HPDE6-E6E7 (cell line): ENCODE results near the gene PVRIG.
A peak's percentile ranks its signal among the peaks of the same experiment; 100 is the strongest.
"Not testable (repeated sequence)": the region's sequence is repeated elsewhere in the genome, so short reads cannot be mapped to it uniquely, and the experiment has no call there.

Experiments used
- DNase-seq: peaks from one replicate; pipeline ENCODE4 v3.0.0; 2011; ENCODE audit warnings: missing footprints; ENCODE audit errors: extremely low spot score

Gene PVRIG

DNA sequence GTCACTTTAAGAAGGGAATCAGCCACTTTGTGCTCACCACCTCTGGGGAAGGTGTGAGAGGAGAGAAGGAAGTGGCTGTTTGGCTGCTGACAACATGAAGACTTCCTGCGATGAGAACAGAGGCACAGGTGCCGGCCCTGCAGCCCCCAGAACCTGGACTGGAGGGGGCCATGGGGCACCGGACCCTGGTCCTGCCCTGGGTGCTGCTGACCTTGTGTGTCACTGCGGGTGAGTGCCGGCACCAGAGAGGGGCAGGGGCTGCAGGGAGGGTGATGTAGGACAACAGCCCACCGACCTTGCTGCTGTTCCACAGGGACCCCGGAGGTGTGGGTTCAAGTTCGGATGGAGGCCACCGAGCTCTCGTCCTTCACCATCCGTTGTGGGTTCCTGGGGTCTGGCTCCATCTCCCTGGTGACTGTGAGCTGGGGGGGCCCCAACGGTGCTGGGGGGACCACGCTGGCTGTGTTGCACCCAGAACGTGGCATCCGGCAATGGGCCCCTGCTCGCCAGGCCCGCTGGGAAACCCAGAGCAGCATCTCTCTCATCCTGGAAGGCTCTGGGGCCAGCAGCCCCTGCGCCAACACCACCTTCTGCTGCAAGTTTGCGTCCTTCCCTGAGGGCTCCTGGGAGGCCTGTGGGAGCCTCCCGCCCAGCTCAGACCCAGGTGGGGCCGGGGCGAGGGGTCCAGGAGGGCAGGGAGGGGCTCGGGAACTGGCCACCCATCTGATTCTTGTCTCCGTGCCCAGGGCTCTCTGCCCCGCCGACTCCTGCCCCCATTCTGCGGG, at the start of gene PVRIG:
TSS of gene PVRIG (plus strand) at position 149 of the 785 bp plus-strand sequence. CDS start at position 171, 22 bp downstream.
- not testable (repeated sequence) for DNase-seq

DNA sequence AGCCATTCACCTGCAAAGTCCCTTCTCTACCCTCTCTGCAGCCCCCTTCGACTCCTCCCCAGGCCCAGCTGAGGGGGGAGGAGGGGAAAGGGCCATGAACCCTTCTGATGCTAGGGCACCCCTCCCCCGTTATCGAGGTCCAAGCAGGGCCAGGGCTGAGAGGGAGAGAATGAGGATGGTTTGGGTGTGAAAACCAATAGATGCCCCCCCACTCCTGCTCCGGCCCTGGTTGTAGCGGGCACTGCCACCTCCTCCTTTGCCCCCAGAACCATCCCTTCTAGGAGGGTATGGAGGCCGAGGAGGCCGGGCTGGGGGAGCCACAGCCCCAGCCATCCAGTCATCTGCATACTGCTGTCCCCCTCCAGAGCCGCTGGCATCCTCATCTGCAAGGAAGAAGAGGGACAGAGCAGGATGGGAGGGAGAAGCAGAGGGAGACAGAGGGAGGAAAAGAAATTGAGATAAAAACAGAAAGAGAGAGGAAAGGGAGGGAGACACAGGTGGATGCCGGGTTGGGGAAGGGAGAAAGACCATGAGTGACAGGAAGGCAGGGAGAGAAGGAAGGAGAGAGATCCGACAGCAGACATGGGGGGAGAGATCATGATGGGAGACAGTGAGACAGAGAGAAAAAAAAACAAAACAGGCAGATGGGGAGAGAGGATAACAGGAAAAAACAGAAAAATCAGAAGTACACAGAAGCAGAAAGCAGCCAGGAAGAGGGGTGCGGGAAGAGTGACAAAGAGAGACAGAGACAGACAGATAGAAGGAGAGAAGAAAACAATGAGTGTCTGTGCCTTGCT, 49.5 kb upstream of the PVRIG start:
- DNase-seq: no peak

DNA sequence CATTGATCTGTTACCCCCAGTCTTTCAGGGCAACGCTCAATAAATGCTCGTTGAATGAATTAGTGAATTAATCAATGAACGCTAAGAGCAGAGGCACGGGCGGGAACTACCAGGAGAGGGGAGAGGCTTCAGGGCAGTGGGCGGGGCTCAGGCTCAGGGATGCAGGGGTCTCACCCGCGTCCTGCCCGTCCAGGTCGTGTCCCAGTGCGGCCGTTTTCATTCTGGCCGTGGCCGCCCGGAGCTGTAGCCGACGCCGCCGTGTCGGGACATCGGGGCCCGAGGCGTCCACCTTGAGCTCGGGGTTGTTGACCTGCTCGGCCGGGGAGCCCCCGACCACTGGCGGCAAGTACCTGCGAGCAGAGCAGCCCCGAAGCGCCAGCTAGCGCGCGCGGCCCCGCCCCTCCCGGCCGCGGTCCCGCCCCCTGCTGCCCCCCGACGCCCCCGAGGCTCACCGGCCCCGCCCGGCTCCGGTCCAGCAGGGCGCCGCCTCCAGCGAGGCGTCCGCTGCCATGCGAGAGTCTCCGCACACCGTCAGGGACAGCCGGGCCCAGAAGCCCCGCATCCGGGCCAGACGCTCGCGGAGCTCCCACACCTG, 48.6 kb upstream of the PVRIG start:
- no peak for DNase-seq

DNA sequence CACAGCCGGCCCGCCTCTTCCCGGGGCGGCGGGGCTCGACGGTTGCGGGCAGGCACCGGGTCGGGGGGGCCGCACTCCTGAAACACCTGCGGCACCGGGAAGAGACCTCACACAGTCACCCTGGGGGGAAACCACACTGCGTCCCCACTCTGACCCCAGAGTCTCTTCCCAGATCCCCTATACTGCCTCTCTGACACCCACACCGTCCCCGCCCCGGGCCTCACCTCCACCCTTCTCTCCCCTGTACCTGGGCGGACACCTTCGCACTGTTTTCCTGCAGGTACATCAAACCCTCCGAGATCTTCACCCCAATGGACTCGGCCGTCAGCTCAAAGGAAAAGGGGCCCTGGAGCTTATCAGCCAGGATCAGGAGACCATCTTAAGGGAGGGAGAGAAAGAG, 47.9 kb upstream of the PVRIG start:
- DNase-seq: no peak

DNA sequence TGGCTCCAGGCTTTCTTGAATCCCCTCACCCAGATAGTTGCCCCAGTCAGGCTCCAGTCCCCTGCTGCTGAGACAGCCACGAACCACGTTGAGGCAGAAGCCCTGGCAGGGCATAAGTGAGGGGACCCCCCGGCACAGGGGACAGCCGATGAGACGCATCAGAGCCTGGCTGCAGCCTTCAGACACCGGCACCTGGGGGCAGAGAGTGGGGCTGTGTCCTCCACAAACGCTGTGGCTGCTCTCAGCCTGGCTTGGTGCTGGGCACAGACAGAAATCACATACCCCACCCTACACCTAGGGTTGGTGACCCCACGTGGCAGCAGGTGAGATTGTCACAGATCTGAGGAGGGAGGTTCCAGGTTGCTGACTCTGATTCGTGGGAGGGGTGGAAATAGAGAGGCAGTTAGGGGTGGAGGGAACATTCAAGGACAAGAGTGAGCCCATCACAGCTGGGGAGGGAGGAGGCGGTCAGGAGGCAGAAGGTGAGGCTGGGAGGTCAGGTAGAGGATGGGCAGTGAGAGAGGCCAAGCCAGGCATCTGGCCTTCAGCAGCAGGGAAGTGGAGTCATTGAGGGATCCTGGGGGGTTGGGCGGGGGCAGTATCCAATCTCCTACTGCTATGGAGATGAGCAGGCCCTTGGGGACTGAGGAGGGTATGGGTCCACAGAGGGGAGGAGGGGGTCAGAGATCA, 45.8 kb upstream of the PVRIG start:
- no peak for DNase-seq

DNA sequence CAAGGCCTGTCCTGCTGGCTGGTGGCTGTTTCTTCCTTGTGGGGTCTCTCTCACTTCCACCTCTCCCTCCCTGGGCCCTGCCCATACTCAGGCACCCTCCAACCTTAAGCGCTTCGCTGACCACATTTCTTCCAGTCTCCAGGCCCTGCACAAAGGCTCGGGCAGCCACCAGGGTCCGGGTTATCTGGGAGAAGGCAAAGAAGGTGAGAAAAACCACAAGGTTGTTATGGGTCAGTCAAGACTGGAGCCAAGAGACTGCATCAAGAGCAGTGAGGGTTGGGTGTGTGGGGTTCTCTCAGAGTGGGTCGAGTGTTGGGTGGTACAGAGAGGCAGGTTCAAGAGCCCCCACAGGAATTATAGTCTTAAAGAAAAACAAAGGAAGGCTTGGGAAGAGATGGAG, 45.2 kb upstream of the PVRIG start:
- DNase-seq: no peak

DNA sequence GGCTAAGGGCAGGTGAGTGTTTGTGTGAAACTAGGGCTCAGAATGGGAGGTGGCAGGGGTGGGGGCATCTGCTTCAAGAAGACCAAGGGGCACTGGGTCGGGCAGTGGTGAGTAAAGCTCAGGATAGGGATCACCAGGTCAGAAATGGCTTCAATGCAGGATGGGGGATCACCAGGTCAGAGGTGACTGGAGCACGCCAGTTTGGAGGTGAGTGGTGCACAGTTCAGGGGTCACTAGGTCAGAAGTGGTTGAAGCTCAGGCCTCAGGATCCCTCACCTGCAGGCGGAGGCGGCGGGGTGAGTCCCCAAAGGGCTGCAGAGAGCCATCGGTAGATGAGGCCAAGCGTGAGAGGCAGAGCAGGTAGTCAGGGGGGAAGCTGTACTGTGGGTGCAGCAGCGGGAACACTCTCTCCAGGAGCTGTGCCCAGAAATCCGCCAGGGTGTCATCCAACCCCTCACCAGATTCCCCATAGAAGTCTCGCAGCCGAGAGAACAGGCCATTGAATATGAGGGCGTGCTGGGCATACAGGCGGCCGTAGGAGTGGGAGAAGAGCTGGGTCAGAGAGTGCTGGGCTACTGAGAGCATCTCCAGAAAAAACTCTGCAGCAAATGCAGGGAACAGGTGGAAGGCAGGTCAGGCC, 44.3 kb upstream of the PVRIG start:
- DNase-seq: no peak

DNA sequence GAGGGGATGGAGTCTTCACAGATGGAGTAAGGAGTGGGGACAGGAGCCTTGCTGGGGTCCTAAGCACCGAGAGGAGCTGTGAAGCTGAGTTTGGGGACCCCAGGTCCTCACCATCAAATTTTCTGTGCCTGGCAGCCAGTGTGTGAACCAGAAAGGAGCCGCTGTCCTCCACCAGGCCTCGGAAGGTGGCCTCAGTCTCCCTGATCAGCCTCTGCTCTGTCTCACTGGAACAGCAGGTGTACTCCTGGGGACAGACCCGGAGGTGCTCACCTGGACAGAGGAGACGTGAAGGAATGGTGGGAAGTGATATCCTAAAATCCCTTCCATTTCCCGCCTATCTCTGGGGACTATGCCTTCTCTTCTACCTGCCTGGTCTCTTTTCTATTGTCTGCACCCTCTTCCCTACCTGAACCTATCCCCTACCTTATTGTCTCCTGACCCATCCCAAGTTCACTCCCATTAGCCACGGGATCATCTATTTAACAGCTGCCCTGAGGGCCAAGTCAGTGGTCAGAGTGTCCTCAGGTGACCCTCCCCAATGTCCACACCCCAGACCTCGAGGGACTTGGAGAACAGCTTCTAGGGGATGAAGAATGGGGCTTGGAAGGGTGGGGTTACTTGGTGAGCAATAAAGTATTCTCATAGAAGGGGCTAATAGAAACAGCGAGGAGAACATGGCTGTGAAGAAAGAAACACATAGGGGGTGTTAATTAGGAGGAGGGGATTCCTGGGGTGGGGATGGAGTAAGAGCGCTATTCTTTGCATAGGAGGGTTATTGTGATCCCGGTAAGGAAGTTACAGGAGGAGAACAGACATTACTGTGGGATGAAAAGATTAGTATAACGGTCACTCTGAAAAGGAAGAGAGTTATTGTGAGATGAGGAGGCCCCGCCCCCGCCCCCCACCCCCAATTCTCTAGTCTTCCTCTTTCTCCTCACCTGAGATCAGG, 43.4 kb upstream of the PVRIG start:
- no peak for DNase-seq

DNA sequence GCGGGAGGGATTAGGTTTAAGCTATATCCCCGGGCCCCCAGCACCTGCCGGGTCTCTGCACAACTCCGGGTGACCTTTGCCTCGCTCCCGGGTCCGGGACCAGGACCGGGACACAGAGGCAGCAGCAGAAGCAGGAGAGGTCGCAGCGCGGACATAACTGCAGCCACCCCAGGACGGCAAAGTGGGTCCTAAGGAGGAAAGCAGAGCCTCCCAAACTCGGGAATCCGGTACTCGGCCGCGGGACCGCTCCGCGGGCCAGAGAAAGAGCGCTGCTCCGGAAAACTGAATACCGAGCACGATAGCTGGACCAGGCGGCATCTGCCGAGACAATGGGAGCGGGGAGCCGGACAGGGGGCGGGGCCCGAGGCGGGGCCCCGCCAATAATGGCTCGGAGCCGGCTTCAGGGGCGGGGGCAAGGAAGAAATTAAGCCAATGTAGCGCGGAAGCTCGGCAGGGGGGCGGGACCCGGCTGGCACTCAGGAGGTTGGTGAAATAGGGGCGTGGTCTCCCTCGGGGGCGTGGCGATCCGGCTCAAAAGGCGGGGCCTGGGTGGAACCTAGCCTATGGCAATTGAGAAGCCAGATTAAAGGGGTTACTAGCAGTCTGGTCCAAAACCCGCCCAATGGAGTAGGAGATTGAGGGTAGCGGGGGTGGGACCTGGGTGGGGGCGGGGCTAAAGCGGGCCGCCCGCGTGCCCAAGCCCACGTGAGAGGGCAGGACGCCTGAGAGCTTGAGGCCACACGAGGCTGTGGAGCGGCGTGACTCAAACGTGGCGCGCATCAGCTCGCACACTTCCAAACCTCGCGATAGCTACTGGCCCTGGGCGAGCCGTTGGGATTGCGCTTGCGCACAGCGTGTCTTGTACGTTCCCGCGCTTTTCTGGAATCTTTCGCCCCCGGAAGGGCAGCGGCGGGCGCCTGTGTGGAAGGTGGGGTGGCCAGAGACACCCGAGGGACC, 42.4 kb upstream of the PVRIG start, which contains the start of the genes GPC2 and STAG3:
TSS of gene GPC2 (minus strand) at position 337 of the 957 bp plus-strand sequence. CDS start at position 155, 182 bp downstream.
TSS of gene STAG3 (plus strand) at position 874 of the 957 bp plus-strand sequence. CDS start 2,639 bp downstream, outside the sequence.
- DNase-seq: peak; percentile 87

DNA sequence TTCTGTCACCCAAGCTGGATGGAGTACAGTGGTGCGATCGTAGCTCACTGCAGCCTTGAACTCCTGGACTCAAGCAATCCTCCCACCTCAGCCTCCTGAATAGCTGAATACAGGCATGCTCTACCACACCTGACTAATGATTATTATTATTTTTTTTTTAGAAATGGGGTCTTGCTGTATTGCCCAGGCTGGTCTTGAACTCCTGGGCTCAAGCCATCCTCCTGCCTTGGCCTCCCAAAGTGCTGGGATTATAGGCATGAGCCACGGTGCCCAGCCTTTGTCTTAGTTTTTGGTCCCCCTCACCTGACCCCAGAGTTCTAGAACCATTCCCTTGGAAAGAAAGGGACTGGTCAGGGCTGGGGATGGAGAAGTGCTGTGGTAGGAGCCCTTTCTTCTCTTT, 39.7 kb upstream of the PVRIG start:
- not testable (repeated sequence) for DNase-seq

DNA sequence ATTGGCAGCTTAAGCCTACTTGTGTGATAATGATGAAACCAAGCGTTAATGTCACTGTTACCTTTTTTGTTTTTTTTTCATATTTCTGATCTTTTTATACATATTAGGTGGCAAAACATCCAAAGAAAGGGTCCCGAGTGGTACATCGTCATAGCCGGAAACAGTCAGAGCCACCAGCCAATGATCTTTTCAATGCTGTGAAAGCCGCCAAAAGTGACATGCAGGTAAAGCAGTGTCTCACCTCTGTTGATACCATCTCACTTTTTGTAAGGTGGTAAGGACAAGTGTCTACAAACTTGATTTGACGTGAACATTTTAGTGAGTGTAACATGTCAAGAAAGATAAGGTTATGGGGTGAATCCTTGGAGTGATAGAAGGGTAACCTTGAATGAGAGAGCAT, 37.1 kb upstream of the PVRIG start:
- not testable (repeated sequence) for DNase-seq

DNA sequence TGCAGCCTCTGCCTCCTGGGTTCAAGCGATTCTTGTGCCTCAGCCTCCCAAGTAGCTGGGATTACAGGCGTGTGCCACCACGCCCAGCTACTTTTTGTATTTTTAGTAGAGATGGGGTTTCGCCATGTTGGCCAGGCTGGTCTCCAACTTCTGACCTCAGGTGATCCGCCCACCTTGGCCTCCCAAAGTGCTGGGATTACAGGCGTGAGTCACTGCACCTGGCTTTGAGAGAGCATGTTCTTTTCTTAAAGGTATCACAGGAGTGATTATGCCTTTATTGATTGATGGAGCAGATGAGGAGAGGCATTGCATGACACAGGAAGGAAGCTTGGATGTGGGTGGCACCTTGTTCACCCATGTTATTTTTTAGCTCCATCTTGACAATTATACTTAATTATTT, 36.7 kb upstream of the PVRIG start:
- DNase-seq: not testable (repeated sequence)

DNA sequence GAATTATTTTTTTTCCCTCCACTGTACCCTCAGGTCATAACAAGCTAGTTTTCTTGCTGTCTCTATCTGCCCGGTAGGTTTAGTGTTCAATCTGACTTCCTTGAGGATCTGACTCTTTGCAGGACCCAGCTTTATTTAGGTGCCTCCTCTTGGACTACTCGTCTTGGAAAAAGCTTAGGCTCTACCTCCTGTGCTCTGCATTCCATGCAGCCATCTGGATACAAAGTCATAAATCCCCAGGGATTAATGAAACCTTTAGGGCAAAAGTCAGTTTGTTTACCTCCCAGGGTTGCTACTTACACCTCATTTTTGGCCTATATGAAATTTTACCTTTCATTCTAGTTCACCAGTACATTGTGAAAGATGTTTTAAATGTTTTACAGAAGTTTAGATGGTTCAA, 34.0 kb upstream of the PVRIG start:
- DNase-seq: no peak

DNA sequence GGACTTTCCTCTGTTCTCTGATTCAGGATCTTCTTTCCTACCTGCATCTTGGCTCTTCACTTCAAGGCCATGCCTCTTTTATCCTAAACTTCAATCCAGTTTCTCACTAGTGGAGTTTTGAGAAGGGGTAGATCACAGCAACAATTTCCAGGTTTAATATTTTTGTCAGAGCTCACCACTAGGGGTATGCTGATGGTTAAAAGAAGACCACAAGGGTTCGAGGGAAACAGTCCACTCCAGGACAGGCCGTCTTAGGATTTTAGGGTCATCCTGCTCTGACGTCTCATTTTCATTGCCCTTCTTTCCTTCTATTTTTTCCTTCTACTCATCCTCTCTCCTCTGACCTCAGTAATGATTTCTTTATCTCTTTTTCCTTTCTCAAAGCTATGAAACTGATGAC, 30.7 kb upstream of the PVRIG start:
- DNase-seq: no peak

DNA sequence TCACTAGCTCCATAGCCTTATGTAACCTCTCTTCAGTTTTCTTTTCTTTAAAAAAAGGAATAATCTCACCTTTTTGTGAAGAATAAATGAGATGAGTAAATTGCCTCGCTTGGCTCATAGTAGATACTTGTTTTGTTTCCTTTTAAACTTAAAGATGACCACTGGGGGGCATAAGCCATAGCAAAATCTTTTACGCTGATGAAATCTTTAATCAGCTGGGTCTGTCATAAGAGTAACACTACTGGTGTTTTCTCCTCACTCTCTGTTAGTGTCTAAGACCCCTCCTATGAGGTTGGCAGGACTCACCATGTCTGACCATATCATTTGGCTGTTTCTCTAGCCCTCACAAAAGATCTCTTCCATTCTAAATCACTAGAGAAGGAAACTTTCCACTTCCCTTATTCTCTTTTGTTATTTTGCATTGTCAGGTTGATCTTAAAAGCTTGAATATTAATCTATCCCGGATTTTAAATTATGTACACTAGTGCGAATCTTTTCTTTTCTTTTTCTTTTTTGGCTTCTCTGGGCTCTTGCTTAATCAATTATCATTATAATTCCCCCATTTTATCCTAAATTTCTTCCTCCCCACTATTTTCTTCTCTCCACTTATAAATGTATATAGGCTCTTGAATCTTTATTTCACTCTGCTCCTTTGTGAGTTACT, 29.6 kb upstream of the PVRIG start:
- DNase-seq: no peak

DNA sequence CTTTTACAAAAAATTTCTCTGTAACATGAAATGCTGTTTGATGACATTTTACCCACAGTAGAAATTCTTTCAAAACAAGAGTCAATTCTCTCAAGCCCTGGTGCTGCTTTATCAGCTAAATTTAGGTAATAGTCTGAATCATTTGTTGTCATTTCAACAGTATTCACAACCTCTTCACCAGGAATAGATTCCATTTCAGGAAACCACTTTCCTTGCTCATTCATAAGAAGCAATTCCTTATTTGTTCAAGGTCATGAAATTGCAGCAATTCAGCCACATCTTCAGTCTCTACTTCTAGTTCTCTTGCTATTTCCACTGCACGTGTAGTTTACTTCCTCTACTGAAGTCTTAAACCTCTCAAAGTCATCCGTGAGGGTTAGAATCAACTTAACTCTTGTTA, 28.0 kb upstream of the PVRIG start:
- DNase-seq: no peak

DNA sequence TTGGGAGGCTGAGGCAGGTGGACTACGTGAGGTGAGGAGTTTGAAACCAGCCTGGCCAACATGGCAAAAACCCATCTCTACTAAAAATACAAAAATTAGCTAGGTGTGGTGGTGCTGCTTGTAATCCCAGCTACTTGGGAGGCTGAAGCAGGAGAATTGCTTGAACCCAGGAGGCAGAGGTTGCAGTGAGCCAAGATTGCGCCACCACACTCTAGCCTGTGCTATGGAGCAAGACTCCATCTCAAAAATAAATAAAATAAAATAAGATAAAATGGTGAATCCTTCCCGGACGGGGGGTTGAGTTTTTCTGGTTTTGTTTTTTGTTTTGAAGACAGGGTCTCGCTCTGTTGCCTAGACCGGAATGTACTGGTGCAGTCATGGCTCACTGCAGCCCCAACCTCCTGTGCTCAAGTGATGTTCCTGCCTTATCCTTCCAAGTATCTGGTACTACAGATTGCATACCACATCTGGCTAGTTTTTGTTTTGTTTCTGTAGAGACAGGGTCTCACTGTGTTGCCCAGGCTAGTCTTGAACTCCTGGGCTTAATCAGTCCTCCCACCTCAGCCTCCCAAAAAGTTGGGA, 27.4 kb upstream of the PVRIG start:
- not testable (repeated sequence) for DNase-seq

DNA sequence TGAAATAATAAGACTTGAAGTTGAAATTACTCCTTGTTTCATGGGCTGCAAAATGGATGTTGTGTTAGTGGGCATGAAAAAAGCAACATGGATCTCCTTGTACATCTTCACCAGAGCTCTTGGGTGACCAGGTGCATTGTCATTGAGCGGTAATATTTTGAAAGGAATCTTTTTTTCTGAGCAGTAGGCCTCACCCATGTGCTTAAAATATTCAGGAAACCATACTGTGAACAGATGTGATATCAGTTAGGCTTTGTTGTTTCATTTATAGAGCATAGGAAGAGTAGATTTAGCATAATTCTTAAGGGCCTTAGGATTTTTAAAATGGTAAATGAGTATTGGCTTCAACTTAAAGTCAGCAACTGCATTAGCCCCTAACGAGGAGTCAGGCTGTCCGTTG, 26.8 kb upstream of the PVRIG start:
- no peak for DNase-seq
